Activated naive CD4-positive, alpha-beta T cell treated with anti-CD3 and anti-CD28 coated beads, Interleukin-2, amount 50 U/mL, for 16 hours (primary cell): ENCODE measurements around the gene CENPO.
"Not testable (repeated sequence)": the region's sequence is repeated elsewhere in the genome, so short reads cannot be mapped to it uniquely, and the experiment has no call there.

Source experiments
- DNase-seq: peaks from one replicate; pipeline ENCODE4 v3.0.0-alpha.2; 2020

Gene CENPO

DNA sequence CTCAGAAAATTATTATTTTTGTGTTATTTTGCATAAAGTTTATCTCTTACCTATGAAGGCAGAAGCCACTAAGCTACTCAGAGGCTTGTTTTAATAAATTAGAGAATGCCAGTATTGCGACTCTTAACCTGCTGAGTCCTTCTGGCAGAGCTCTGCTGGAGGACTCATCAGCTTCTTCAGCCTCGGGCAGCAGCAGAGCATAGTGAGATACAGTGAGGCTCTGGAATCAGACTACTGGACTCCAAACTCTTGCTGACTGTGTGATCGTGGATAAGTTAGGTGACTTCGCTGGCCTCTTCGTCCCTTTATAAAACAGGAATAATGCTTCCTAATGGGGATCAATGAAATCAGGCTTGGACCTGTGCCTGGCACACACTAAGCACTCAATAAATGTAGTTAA, 1.8 kb upstream of the CENPO start:
- DNase-seq = no peak

DNA sequence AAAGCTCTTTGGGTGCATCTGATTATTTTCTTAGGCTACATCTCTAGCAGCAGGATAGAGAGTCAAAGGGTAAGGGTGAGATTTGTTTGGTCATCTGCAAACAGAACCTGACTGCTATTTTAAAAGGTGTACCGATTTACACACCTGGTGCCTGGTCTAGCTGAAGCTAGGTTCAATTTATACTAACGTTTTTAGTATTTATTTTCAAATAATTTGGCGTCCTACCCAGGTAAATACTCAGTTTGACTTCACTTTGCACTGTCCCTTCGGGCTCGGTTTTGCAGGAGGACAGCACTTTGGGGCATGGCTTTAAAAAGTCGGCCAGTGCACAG, 717 bp upstream of the CENPO start:
- no peak for DNase-seq

DNA sequence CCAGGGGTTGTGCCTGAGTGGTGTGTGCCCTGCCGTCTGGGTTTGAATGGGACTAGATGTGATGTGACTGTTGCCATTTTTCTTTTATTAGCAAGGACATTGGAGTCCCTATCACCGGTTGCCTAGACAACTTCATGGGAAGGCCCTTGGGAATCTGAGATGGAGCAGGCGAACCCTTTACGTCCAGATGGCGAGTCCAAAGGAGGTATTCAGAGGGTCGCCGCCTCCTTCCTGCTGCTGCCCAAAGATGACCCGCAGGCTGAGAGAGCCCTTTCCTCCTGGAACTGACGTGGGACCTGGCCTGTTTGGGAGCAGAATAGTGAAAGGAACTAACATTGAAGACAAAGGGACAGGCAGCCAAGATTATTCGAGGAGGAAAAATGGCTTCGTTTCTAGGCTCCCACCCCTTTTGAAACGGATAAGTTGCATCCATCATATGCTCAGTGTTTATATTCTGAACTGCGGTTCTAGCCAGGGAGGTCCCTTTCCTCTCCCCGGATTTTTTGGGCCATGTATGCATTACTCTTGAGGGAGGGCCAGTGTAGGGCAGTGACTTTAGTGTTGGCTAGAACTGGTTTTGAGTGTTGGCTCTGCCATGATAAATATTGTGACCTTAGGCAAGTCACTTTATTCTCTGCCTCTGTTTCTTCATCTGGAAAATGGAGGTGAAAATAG, 673 bp downstream of the CENPO start:
- no peak for DNase-seq

DNA sequence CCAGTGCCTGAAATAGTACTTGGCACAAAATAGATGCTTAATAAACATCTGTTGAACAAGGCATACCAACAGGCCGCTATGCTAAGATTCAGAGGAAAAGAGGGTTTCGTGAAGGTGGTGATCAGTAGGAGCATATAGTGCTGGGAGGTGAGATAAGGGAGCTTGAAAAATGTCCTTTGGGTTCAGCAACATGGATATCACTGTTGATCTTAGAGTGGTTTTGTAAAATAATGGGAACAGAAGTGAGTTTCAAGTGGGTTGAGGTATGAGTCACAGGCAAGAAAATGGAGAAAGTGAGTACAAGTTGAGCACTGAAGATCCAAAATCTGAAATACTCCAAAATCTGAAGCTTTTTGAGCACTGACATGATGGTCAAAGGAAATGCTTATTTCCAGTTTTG, 4.4 kb downstream of the CENPO start:
- no peak for DNase-seq

DNA sequence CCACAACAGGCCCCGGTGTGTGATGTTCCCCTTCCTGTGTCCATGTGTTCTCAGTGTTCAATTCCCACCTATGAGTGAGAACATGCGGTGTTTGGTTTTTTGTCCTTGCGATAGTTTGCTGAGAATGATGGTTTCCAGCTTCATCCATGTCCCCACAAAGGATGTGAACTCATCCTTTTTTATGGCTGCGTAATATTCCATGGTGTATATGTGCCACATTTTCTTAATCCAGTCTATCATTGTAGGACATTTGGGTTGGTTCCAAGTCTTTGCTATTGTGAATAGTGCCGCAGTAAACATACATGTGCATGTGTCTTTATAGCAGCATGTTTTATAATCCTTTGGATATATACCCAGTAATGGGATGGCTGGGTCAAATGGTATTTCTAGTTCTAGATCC, 7.3 kb downstream of the CENPO start:
- DNase-seq = not testable (repeated sequence)

DNA sequence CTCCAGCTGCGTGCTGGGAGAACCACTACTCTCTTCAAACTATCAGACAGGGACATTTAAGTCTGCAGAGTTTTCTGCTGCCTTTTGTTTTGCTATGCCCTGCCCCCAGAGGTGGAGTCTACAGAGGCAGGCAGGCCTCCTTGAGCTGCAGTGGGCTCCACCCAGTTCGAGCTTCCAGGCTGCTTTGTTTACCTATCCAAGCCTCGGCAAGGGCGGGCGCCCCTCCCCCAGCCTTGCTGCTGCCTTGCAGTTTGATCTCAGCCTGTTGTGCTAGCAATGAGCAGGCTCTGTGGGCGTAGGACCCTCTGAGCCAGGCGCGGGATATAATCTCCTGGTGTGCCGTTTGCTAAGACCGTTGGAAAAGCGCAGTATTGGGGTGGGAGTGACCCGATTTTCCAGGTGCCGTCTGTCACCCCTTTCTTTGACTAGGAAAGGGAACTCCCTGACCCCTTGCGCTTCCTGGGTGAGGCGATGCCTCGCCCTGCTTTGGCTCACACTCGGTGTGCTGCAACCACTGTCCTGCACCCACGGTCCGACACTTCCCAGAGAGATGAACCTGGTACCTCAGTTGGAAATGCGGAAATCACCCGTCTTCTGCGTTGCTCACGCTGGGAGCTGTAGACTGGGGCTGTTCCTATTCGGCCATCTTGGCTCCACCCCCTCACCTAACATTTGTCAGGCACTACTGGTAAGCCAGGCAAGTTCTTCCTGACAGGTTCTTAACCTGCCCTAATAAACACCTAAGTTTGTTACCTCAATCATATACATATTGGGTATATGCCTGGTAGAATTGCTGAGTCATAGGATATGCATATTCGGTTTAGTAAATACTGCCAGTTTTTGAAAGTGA, 12.8 kb downstream of the CENPO start:
- not testable (repeated sequence) for DNase-seq

DNA sequence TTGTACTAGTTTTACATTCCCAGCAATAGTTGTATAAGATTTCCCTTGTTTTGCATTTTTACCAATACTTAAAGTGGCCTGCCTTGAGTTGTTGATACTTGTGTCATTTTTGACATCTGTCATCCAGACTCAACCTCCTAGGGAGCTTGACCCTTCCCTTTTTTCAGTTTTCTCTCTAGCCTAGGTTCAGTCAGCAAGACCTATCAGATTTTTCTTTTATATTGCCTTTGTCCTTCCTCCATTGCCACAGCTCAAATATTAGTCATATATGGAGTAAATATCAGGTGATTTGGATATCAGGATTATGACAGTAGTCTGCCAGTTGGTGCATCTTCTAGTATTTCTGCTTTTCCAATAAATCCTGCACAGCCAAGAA, 13.4 kb downstream of the CENPO start:
- DNase-seq = no peak

DNA sequence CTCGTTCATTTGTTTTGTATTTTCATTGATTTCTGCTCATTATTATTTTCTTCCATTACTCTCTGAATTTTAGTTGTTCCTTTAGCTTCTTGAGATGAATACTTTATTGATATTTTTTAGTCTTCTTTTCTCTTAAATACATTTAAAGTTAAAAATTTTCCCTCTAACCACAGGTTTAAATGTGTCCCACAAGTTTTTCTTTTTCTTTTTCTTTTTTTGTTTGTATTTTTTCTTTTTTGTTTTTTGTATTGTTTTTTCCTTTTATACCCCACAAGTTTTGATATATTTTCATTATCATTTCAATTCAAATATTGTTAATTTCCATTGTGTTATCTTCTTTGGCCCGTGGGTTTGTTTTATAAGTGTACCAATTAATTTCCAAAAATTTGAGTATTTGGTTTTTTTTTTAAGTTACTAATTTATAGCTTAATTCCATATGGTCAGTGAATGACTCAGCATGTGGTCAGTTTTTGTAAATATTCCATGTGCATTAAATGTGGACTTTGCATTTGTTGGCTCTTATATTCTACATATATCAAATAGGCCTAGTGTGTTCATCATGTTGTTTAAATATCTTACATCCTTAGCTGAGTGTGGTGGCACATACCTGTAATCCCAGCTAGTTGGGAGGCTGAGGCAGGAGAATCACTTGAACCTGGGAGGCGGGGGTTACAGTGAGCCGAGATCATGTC, 16.2 kb downstream of the CENPO start:
- no peak for DNase-seq

DNA sequence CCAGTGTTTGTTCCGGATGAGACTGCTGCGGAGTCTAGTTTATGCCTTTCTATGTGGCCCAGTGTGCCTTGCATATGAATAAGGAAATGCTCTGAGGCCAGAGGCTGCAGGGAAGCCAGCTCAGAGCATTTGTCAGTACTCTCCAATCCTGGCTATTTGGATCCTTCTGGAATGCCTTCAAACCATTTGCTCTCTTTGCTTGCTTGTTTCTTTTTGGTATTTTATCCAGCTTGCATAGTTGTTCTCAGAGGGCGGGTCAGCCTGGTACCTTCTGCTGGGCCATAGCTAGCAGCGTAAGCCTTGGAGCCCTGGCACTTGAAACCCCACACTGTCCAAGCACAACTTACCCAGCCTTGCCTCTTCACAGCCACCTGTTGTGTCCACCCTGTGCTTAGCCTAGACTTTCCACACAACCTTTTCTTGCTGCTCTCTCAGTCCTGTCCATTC, 20.5 kb downstream of the CENPO start:
- no peak for DNase-seq

DNA sequence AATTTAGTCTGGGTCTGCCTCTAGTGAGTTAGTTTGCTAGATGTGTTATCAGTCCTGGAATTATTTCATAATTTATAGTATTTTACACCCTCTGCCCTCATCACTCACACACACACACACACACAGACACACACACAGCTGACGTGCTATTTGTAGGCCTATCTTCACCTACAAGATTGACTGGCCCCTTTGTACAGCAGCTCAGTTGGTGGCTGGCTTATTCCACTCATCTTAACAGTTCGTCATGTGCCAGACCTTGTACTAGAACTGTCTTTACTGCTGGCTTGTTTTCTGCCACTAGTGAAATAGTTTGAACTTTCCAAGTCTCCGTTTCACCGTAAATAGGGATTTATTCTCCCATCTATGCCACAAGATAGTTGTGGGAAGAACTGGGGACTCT, 21.3 kb downstream of the CENPO start:
- no peak for DNase-seq

DNA sequence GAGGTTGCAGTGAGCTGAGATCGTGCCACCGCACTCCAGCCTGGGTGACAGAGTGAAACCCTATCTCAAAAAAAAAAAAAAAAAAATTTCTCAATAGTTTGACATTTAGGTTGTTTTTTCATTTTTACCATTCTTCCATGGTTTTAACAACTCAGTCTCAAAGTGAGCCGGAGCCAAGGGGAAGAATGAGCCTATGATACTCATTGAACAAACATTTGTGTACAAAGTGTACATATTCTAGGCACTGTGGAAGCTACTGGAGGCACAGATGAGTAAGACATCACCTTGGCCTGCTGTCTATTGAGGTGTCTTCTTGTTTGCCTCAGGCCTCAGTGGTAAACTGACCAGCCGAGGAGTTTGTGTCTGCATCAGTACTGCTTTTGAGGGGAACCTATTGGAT, 21.9 kb downstream of the CENPO start:
- DNase-seq = no peak

DNA sequence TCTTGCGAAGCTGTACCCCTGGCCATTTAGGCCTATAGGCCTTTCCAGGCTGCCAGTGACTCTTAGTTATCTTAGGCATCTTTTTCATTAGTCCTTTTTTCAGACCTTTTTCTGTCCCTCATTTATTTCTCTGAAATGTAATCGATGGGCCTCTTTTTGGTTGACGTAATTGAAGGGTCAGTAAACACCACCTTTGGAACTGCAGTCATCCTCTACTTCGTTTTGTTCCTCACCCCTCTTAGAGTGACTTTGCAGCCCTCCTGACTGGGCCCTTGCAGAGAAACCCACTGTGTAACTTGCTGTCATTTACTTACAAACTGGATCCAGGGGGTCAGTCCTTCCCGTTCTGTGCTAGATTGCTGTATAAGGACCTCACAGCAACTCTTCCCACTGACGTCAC, 23.2 kb downstream of the CENPO start:
- no peak for DNase-seq

DNA sequence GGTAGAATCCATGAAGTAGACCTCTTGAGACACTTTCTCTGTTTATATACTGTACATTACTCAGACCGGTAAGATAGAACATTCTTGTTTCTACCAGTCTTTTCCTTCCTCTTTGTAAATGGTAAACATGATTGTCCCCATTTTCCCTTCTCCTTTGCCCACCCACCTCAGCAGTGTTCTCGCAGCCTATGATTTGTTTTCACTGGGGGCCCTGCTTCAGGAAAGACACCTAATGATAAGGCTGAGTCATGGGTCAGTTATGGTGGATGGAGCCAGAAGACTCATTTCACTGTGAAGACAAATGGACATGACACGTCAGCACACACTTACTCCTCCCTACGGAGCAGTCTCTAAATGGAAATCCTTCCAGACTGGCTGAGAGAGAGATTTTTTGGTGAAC, 23.7 kb downstream of the CENPO start:
- no peak for DNase-seq

DNA sequence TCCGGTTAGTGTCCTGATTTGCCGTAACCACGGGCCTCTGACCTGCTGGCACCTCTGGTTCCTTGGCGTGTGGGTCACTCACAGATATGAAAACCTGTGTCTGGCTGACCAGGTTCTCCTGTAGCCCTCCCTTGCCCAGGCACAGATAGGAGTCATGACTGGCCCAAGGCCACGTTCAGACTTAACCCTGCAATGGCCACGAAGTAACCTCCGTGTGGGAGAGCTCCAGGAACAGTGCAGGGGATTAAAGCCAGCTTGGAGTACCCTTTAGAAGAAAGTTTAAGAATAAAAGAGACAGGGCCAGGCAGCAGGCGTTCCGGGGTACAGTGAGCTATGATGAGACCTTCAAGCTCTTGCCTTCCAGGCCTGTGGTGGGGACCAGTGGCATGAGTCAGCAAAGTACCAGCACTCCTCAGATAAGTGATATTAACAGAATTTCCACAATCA, 25.5 kb downstream of the CENPO start:
- no peak for DNase-seq

DNA sequence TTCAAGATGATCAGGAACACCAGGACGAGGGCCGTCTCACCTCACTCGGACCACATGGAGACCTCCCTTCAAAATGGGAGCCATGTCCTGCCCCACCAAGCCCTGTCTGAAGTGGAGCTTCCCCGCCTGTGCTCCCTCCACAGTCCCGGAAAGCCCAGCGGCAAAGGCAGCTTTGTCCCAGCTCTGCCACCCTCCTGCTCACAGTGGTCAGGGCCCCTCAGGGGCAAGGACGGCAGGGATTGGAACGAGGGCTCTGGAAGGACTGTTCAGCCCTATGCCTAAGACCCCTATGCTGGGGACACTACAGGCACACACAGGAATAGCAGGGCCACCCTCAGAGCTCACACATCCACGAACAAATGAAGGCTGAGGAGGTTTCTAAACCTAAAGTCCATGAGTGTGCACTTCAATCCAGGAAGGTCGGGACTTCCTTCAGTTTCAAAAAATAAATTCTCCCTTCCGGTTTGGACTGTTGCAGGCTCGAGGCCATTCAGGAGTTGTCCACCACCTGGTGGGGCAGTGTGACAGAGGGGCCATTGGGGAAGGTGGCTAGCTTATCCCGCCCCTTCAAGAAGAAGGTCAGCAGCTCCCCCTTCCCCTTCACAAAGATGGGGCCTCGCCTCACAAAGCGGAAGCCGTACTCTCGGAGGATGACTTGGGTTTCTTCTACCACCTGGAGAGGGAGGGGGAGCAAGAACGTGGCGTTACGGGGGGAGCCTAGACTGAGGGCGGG, 26.4 kb downstream of the CENPO start:
- no peak for DNase-seq

DNA sequence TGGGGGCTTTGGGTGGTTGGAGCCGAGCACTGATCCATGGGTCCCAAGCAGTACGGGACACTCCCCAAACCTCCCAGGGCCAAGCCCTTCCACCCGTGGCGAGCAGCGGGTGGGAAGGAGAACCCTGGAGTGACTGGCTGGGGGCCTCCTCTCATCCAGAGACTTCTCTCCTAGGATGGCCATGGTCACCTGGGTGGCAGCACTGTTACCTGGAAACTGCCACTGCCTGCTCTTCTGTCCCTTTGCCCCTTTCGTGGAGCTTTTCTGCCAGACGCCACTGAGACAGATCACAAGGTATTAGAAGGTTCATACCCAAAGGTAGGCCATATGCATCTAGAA, 26.9 kb downstream of the CENPO start:
- no peak for DNase-seq

DNA sequence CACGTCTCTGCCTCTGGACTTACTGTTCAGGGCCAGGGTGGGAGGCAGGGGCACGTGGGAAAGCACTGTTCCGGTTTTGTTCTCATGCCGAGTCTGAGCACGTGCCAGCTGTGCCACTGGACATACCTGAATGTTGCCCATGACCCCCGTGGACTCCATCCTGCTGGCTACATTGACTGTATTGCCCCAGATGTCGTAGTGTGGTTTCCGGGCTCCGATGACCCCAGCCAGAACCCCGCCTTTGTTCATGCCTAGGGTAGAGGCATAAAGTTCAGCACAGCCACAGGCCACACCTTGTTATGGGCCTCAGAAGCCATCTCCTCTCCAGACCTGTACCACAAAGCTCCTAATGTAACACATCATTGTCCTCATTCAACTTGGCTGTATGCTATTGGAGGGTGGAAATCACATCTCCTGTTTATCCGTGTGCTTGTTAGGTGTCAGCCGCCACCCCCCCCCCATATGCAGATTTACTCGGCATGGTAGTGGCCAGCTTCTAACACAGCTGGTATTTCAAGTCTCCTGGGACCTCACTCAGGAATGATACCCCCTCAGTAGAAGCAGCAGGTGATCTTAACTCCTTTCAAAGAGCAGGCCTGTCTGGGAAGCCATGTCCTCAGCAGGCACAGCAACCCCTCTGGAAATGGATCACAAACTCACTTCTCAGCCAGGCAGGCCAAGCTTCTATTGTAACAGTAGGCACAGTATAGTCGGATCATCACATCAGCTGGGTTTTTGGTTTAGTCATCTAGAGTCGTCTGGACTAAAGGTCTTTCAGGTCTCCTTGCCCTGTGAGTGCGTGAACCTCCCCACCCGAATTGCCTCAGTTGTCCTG, 27.6 kb downstream of the CENPO start:
- DNase-seq = no peak

DNA sequence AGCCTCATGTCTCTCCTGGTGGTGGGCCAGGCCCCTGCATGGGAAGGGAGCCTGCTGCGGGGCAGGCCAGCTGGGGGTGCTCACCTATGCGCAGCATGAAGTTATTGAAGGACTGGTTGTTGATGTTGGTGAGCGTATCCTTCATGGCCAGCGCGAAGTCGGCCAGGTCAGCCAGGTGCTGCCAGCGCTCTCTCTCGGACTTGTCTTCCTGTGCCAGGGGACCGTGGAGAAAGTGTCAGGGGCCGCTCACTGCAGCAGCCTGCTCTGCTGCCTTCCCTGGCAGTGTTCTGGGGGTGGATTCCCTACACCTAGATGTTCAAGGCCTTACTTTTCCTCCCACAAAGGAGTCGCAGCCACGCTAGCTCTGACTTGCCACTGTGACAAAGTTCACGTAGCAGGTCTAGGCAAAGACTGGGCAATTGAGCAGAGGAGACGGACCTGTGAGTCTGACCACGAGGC, 28.2 kb downstream of the CENPO start:
- DNase-seq = no peak

DNA sequence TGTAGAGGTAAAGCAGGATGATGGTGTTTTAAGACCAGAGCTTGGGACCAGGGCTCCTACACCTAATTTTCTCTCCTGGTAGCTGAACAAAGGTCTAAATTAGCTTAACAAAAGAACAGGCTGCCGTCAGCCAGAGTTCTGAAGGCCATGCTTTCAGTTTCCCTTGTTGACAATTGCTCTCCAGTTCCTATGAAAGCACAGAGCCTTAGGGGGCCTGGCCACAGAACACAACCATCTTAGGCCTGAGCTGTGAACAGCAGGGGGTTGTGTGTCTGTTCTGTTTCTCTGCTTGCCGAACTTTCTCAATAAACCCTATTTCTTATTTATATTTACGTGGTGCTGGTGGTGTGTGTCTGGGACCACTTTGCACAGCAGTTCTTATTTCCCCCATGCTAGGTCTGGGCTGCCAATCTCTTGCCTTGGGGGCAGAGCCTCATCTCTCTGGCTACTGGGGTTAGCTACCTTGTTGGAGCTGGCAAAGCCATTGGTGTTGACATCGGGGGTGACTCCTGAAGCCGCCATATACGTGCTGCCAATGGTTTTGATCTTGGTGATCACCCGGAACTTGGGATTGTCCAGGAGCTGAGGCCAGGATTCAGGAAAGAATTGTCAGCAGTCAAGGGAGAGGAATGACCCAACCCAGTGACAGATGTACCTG, 29.0 kb downstream of the CENPO start:
- DNase-seq = no peak

DNA sequence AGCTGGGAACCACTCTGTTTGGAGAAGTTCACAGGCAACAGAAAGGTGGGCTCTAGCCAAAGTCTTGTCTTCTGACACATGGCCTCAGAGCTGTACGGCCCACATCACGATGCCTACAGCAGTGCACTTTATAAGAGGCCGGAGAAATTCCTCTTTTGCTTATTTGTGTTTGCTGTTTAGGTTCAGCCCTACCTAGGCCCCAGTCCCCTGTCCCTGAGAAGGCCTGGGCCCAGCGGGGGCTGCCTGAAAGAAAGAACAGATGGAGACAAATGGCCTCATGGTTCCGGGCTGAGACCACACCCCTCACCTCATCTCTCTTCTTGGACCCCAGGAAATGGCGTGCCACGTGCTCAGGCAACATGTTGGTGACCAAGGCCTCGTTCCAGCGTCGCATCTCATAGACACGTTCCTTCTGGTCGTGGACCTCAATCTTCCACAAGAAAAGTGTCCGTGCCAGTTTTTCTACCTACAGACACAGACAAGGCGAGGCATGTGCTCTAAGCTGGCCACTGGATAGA, 30.9 kb downstream of the CENPO start:
- no peak for DNase-seq
